Liver (tissue), 9 donors: Measurements from ENCODE around the gene GPRC5D. TPM values are rescaled to one million over a fixed set of nuclear protein-coding genes. Genes with fewer than 3 reads are reported as not detected.

Experiments used
- DNase-seq: peaks from one replicate; pipeline ENCODE4 v3.0.0-alpha.2; 2017; ENCODE audit warnings: low spot score
- H3K27ac ChIP-seq, 2 donors: one replicate each; pipeline ENCODE4 v1.7.0; 2013; ENCODE audit warnings: inconsistent platforms in 2 of 2, low read length in 2 of 2, control low read depth in 1 of 2, low read depth in 1 of 2, mild to moderate bottlenecking in 1 of 2
- H3K27me3 ChIP-seq, 4 donors: one replicate each; pipeline versions ENCODE4 v1.6.1 to v1.7.0; 2013; ENCODE audit warnings: low read length in 3 of 4, inconsistent platforms in 1 of 4, mild to moderate bottlenecking in 1 of 4, moderate library complexity in 1 of 4; ENCODE audit not compliant: control insufficient read depth in 4 of 4, insufficient read depth in 4 of 4
- H3K36me3 ChIP-seq, 4 donors: one replicate each; pipeline versions ENCODE4 v1.6.1 to v1.7.0; 2013; ENCODE audit warnings: low read length in 3 of 4, mild to moderate bottlenecking in 3 of 4, low read depth in 1 of 4, moderate library complexity in 1 of 4; ENCODE audit not compliant: control insufficient read depth in 4 of 4, insufficient read depth in 3 of 4
- H3K4me1 ChIP-seq, 4 donors: one replicate each; pipeline versions ENCODE4 v1.6.1 to v1.7.0; 2013; ENCODE audit warnings: low read length in 3 of 4, mild to moderate bottlenecking in 3 of 4, moderate library complexity in 1 of 4; ENCODE audit not compliant: control insufficient read depth in 4 of 4, insufficient read depth in 4 of 4
- H3K4me3 ChIP-seq, 3 donors: one replicate each; pipeline versions ENCODE4 v1.6.1 to v1.7.0; 2013; ENCODE audit warnings: low read length in 3 of 3, control low read depth in 1 of 3, low read depth in 1 of 3, mild to moderate bottlenecking in 1 of 3
- H3K9ac ChIP-seq, 2 donors: one replicate each; pipeline ENCODE4 v1.7.0; 2013; ENCODE audit warnings: low read length in 2 of 2, mild to moderate bottlenecking in 2 of 2, moderate library complexity in 2 of 2, control low read depth in 1 of 2, low read depth in 1 of 2
- H3K9me3 ChIP-seq, 4 donors: one replicate each; pipeline versions ENCODE4 v1.6.1 to v1.7.0; 2013; ENCODE audit warnings: low read length in 3 of 4; ENCODE audit not compliant: control insufficient read depth in 4 of 4
- EGR1 ChIP-seq, 2 donors: IDR thresholded peaks; 2 replicates each; pipeline ENCODE4 v1.6.1; 2016 to 2018; ENCODE audit warnings: antibody characterized with exemption in 2 of 2, low read depth in 2 of 2
- FOXA1 ChIP-seq: IDR thresholded peaks from 2 replicates; pipeline ENCODE4 v1.6.1; 2016; ENCODE audit warnings: antibody characterized with exemption
- FOXA2 ChIP-seq: IDR thresholded peaks from 2 replicates; pipeline ENCODE4 v1.6.1; 2016; ENCODE audit warnings: antibody characterized with exemption
- GABPA ChIP-seq, 2 donors: IDR thresholded peaks in 1 of 2; conservative IDR thresholded peaks in 1 of 2; 2 replicates each; pipeline ENCODE4 v1.6.1; 2016; ENCODE audit warnings: antibody characterized with exemption in 2 of 2, mild to moderate bottlenecking in 1 of 2, moderate library complexity in 1 of 2
- HNF4A ChIP-seq, 2 donors: conservative IDR thresholded peaks; 2 replicates each; pipeline ENCODE4 v1.6.1; 2016; ENCODE audit warnings: antibody characterized with exemption in 2 of 2, mild to moderate bottlenecking in 2 of 2
- HNF4G ChIP-seq: IDR thresholded peaks from 2 replicates; pipeline ENCODE4 v1.6.1; 2016; ENCODE audit warnings: antibody characterized with exemption
- JUND ChIP-seq, 2 donors: IDR thresholded peaks; 2 replicates each; pipeline ENCODE4 v1.6.1; 2016; ENCODE audit warnings: antibody characterized with exemption in 2 of 2
- NR2F2 ChIP-seq: IDR thresholded peaks from 2 replicates; pipeline ENCODE4 v1.6.1; 2016; ENCODE audit warnings: antibody characterized with exemption
- RAD21 ChIP-seq, 2 donors: IDR thresholded peaks; 2 replicates each; pipeline ENCODE4 v1.6.1; 2016; ENCODE audit warnings: antibody characterized with exemption in 2 of 2, mild to moderate bottlenecking in 2 of 2
- SP1 ChIP-seq: IDR thresholded peaks from 2 replicates; pipeline ENCODE4 v1.6.1; 2018; ENCODE audit warnings: antibody characterized with exemption, mild to moderate bottlenecking
- YY1 ChIP-seq: IDR thresholded peaks from 2 replicates; pipeline ENCODE4 v1.6.1; 2016; ENCODE audit warnings: antibody characterized with exemption, mild to moderate bottlenecking
- WGBS: extraction: QIAGEN DNeasy Blood & Tissue Kit; methylation state at CpG from one replicate; pipeline ENCODE4 v1.1.7; 2013; 5-methylcytosine and 5-hydroxymethylcytosine counted together
- polyA plus RNA-seq, 2 donors: library from polyadenylated mRNA; stranded (reverse) in 1 of 2; unstranded in 1 of 2; fragments of 200-250 nt in 1 of 2; fragments of >200 nt in 1 of 2; fragmentation: Nextera tagmentation in 1 of 2; extraction: Ambion mirVana in 1 of 2; gene quantifications; one replicate each; pipeline versions ENCODE4 v1.2.1 to v1.2.3, GENCODE V29; 2013 to 2015
- total RNA-seq, 2 donors: library from RNA; depleted of rRNA; stranded (reverse); fragments of >200 nt; gene quantifications; one replicate each; pipeline ENCODE4 v1.2.3, GENCODE V29; 2014
- TF ChIP-seq, protein P1 (sequence below): IDR thresholded peaks from 2 replicates; pipeline ENCODE4 v1.6.1; 2016; ENCODE audit warnings: antibody characterized with exemption
- TF ChIP-seq, protein P2 (sequence below): IDR thresholded peaks from 2 replicates; pipeline ENCODE4 v1.6.1; 2016; ENCODE audit warnings: antibody characterized with exemption
- TF ChIP-seq, protein P3 (sequence below): IDR thresholded peaks from 2 replicates; pipeline ENCODE4 v1.6.1; 2016; ENCODE audit warnings: antibody characterized with exemption, mild to moderate bottlenecking
- TF ChIP-seq, protein P4 (sequence below): fragments of 150-350 bp; IDR thresholded peaks from 2 replicates; pipeline ENCODE4 v1.5.1; 2017; ENCODE audit warnings: improper control_type of control experiment, low read depth, low read length; ENCODE audit not compliant: missing input control
- donor health status: healthy.
- donor health status: healthy.
- donor health status: healthy.
- donor health status: healthy.
- donor health status: healthy.

The GPRC5D gene
- total and polyA plus RNA-seq, 4 donors = 0.13 to 0.17 TPM; not detected in 2

DNA sequence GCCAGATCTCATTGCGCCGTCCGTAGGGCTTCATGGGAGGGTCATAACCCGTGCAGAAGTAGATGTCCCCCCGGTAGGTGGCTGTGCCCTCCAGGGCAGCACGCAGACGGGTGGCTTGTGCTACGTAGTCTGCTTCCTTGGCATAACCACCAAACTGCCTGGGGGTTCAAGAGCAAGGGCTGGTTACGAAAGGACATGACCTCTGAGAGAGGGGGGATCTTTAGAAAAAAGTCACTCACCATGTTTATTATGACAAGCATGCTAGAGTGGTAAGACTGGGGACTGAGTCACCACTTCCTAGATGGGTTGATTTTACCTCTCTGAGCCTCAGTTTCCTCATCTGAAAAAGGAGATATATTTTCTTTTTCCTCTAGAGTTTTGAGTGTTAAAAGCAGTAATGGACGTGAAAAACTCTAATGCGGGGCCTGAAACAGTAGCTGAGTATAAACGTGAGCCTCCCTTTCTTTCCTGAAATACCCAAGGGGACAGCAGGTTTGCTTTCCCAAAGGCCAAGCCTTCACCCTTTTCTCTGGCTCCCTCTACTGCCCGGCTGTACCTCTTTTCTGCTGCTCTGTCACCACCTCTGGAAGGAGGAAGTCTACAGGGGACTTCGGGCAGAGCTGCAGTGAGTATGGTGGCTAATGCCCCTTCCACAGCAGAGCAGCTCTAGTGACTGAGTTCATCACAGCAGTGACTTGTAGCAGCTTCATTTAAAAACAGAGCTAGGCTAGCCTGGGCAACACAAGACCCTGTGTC lies 23.5 kb upstream of the GPRC5D start:
- WGBS = 88% methylated on average over 14 of the region's 14 CpGs
- TF ChIP-seq, protein P1, sequence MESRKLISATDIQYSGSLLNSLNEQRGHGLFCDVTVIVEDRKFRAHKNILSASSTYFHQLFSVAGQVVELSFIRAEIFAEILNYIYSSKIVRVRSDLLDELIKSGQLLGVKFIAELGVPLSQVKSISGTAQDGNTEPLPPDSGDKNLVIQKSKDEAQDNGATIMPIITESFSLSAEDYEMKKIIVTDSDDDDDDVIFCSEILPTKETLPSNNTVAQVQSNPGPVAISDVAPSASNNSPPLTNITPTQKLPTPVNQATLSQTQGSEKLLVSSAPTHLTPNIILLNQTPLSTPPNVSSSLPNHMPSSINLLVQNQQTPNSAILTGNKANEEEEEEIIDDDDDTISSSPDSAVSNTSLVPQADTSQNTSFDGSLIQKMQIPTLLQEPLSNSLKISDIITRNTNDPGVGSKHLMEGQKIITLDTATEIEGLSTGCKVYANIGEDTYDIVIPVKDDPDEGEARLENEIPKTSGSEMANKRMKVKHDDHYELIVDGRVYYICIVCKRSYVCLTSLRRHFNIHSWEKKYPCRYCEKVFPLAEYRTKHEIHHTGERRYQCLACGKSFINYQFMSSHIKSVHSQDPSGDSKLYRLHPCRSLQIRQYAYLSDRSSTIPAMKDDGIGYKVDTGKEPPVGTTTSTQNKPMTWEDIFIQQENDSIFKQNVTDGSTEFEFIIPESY = no peak
- peak; percentile 48 to 70 for TF ChIP-seq RAD21 (IDR thresholded peaks at IDR 0.05)
- no peaks in the 10 kb centered on the region for H3K27me3 ChIP-seq
- H3K4me3 ChIP-seq = no peak overlapping the region
- H3K27ac ChIP-seq = no peak overlapping the region
- DNase-seq = no peak
- H3K4me1 ChIP-seq = no peaks in the 10 kb centered on the region
- no peaks in the 10 kb centered on the region for H3K9me3 ChIP-seq
- H3K9ac ChIP-seq = no peak overlapping the region
- H3K36me3 ChIP-seq = peaks cover 12 to 70% (median 58%) of the 10 kb centered on the region in 4 donors

DNA sequence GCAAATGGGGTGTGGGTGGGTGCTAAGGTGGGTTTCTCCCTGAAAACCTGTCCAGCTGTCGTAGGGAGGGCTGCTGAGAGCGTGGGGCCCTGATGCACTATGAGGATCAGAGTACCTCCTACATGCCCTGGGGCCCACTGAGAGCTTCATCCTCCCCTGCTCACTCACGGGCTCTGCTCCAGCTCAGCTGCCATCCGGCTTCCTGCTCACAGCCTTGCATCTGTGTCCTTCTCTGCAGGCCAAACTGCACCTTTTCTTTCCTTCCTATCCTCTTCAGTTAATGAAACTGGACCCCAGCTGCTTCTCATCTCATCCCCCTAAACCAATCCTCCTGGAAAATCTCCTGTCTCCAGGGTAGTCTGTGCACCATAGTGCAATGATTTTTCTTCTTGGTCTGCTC lies 22.2 kb upstream of the GPRC5D start:
- Histone ChIP-seq H3K36me3 (peaks cover 10 to 70% (median 52%) of the 10 kb centered on the region in 4 donors), H3K9ac (no peak overlapping the region), H3K27ac (no peak overlapping the region), H3K4me3 (no peak overlapping the region), H3K27me3 (no peaks in the 10 kb centered on the region), H3K9me3 (no peaks in the 10 kb centered on the region), H3K4me1 (no peaks in the 10 kb centered on the region)
- TF ChIP-seq, protein P1 = no peak
- TF ChIP-seq EGR1 (IDR thresholded peaks at IDR 0.05; ENCODE audit: low read depth in 2 of 2) (no peak), SP1 (no peak)
- WGBS = 96% methylated on average over 4 of the region's 4 CpGs
- DNase-seq = no peak

DNA sequence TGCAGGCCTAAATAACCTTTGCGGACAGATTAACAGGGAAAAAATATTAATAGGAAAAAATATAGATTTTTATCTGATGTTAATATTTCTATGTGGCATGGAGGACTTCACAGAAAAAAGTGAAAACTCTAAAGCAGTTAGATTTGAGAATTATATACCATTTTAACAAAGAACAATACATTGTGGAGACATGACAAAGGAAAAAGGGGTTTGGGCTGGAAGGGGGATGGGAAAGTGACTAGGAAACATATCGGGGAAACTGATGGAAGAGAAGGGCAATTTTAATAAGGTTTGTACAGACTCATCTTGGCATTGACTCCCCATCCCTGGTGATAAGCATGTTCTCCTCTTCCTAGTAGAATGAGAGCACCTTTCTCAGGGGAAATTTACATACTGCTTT lies 21.0 kb upstream of the GPRC5D start:
- 96% methylated on average over 2 of the region's 2 CpGs for WGBS
- Histone ChIP-seq H3K4me1 (no peaks in the 10 kb centered on the region), H3K9ac (no peak overlapping the region), H3K36me3 (peaks cover 10 to 69% (median 48%) of the 10 kb centered on the region in 4 donors), H3K27me3 (no peaks in the 10 kb centered on the region), H3K9me3 (no peaks in the 10 kb centered on the region), H3K27ac (no peak overlapping the region), H3K4me3 (no peak overlapping the region)
- no peak for DNase-seq
- TF ChIP-seq, protein P2, sequence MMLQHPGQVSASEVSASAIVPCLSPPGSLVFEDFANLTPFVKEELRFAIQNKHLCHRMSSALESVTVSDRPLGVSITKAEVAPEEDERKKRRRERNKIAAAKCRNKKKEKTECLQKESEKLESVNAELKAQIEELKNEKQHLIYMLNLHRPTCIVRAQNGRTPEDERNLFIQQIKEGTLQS = no peak
- TF ChIP-seq NR2F2 = no peak
- TF ChIP-seq, protein P3, sequence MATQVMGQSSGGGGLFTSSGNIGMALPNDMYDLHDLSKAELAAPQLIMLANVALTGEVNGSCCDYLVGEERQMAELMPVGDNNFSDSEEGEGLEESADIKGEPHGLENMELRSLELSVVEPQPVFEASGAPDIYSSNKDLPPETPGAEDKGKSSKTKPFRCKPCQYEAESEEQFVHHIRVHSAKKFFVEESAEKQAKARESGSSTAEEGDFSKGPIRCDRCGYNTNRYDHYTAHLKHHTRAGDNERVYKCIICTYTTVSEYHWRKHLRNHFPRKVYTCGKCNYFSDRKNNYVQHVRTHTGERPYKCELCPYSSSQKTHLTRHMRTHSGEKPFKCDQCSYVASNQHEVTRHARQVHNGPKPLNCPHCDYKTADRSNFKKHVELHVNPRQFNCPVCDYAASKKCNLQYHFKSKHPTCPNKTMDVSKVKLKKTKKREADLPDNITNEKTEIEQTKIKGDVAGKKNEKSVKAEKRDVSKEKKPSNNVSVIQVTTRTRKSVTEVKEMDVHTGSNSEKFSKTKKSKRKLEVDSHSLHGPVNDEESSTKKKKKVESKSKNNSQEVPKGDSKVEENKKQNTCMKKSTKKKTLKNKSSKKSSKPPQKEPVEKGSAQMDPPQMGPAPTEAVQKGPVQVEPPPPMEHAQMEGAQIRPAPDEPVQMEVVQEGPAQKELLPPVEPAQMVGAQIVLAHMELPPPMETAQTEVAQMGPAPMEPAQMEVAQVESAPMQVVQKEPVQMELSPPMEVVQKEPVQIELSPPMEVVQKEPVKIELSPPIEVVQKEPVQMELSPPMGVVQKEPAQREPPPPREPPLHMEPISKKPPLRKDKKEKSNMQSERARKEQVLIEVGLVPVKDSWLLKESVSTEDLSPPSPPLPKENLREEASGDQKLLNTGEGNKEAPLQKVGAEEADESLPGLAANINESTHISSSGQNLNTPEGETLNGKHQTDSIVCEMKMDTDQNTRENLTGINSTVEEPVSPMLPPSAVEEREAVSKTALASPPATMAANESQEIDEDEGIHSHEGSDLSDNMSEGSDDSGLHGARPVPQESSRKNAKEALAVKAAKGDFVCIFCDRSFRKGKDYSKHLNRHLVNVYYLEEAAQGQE = no peak
- TF ChIP-seq HNF4A (conservative IDR thresholded peaks at IDR 0.05) = no peak
- TF ChIP-seq, protein P1 = no peak
- TF ChIP-seq FOXA1 = no peak
- TF ChIP-seq, protein P4, sequence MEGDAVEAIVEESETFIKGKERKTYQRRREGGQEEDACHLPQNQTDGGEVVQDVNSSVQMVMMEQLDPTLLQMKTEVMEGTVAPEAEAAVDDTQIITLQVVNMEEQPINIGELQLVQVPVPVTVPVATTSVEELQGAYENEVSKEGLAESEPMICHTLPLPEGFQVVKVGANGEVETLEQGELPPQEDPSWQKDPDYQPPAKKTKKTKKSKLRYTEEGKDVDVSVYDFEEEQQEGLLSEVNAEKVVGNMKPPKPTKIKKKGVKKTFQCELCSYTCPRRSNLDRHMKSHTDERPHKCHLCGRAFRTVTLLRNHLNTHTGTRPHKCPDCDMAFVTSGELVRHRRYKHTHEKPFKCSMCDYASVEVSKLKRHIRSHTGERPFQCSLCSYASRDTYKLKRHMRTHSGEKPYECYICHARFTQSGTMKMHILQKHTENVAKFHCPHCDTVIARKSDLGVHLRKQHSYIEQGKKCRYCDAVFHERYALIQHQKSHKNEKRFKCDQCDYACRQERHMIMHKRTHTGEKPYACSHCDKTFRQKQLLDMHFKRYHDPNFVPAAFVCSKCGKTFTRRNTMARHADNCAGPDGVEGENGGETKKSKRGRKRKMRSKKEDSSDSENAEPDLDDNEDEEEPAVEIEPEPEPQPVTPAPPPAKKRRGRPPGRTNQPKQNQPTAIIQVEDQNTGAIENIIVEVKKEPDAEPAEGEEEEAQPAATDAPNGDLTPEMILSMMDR = no peak
- no peak for TF ChIP-seq GABPA (IDR thresholded peaks at IDR 0.05 in 1 of 2, conservative IDR thresholded peaks at IDR 0.05 in 1 of 2)
- no peak for TF ChIP-seq YY1
- TF ChIP-seq SP1 = no peak
- no peak for TF ChIP-seq EGR1 (IDR thresholded peaks at IDR 0.05; ENCODE audit: low read depth in 2 of 2)
- no peak for TF ChIP-seq HNF4G
- TF ChIP-seq FOXA2 = no peak
- TF ChIP-seq JUND (IDR thresholded peaks at IDR 0.05) = no peak
- TF ChIP-seq RAD21 (IDR thresholded peaks at IDR 0.05) = no peak
